Measurements from ENCODE around the gene GPR52.

Gene GPR52

DNA sequence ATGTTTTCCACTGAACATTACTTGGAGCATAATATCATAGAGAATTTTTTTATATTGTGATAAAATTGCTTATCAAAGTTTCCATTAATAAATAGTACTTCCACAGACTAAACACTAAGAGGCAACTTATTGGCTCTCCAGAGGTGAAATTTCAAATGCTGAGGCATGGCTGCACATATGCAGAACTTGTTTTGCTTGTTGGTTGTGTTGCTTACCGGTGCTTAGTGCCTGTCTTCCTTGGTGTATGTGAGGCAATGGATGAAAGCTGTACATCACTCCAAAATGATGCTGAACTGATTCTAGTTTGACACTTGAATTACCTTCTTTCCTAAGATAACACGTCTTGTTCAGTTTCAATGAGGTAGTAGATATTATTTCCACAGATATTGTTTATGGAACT is 29.8 kb upstream of the GPR52 start:
- TF ChIP-seq CTCF (IDR thresholded peaks at IDR 0.05; ENCODE audit: low read depth, low read length, missing control alignments), result no peak
- Histone ChIP-seq H3K4me3 (ENCODE audit: low read depth, low read length) (no peak overlapping the region), H3K27me3 (replicated peaks) (no peaks in the 10 kb centered on the region), H3K36me3 (replicated peaks) (no peaks in the 10 kb centered on the region), H3K27ac (no peak overlapping the region)
- no peak for DNase-seq
- in situ Hi-C loops (cut with HindIII; ENCODE audit: low pct_ligation_motif_present, low sequenced_read_pairs), result no loop called here

- in situ Hi-C loops (cut with HindIII; ENCODE audit: low pct_ligation_motif_present, low sequenced_read_pairs), result no loop called here
Observed at GRCh38 chr1:174425121-174425520, 22.6 kb upstream of the GPR52 start.

DNA sequence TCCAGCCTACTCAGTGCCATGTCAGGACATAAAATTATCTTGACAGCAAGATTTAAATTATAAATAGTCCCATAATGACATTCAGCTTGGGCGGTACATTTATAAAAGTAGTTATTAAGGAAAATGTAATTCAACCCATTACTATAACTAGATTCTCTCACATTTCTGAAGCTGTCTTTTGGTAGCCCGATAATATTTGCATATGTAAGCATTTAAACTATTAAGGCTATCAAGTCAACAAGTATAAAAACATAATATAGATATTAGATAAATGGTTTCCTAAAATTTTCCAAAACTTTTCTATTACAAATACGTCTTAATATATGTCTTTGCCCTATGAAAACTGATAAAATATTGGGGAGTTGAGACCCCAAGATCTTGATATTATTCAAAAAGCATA is 21.6 kb upstream of the GPR52 start:
- TF ChIP-seq CTCF (IDR thresholded peaks at IDR 0.05; ENCODE audit: low read depth, low read length, missing control alignments), result no peak
- in situ Hi-C loops (cut with HindIII; ENCODE audit: low pct_ligation_motif_present, low sequenced_read_pairs), result no loop called here

More at GRCh38 chr1:174425121-174425520, 22.6 kb upstream of the GPR52 start:
- Histone ChIP-seq H3K4me3 (ENCODE audit: low read depth, low read length) (no peak overlapping the region), H3K27ac (no peak overlapping the region), H3K27me3 (replicated peaks) (no peaks in the 10 kb centered on the region), H3K36me3 (replicated peaks) (no peaks in the 10 kb centered on the region)
- DNase-seq, result no peak
- TF ChIP-seq CTCF (IDR thresholded peaks at IDR 0.05; ENCODE audit: low read depth, low read length, missing control alignments), result no peak

GRCh38 chr1:174428033-174428432 is 19.7 kb upstream of the GPR52 start:
- Histone ChIP-seq H3K36me3 (replicated peaks) (no peaks in the 10 kb centered on the region), H3K27me3 (replicated peaks) (no peaks in the 10 kb centered on the region), H3K4me3 (ENCODE audit: low read depth, low read length) (no peak overlapping the region), H3K27ac (no peak overlapping the region)
- DNase-seq, result peak; percentile 1
- in situ Hi-C loops (cut with HindIII; ENCODE audit: low pct_ligation_motif_present, low sequenced_read_pairs), result no loop called here
- no peak for TF ChIP-seq CTCF (IDR thresholded peaks at IDR 0.05; ENCODE audit: low read depth, low read length, missing control alignments)

More for the DNA sequence above, 21.6 kb upstream of the GPR52 start:
- Histone ChIP-seq H3K27ac (no peak overlapping the region), H3K27me3 (replicated peaks) (no peaks in the 10 kb centered on the region), H3K4me3 (ENCODE audit: low read depth, low read length) (no peak overlapping the region), H3K36me3 (replicated peaks) (no peaks in the 10 kb centered on the region)
- no peak for DNase-seq

DNA sequence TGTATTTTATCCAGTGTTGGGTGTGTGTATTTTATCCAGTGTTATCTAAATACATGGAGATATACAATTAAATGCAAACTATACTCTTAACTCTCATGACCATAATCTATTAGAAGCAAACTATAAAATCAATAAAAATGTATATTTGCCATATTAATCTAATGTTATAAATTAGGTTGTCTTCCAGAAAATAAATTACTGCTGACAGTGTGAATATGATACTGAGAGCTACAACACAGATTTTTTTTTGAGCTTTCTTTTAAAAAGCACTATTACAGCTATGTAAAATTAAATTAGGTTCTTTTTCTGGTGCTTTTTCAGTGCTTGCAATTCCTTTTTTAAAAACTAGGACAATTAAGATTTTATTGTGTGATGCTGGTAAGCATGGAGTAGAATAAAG is 19.0 kb upstream of the GPR52 start:
- H3K27me3 ChIP-seq (replicated peaks), result no peaks in the 10 kb centered on the region
- DNase-seq, result no peak
- H3K4me3 ChIP-seq (ENCODE audit: low read depth, low read length), result no peak overlapping the region
- in situ Hi-C loops (cut with HindIII; ENCODE audit: low pct_ligation_motif_present, low sequenced_read_pairs), result no loop called here
- TF ChIP-seq CTCF (IDR thresholded peaks at IDR 0.05; ENCODE audit: low read depth, low read length, missing control alignments), result no peak
- H3K36me3 ChIP-seq (replicated peaks), result no peaks in the 10 kb centered on the region
- no peak overlapping the region for H3K27ac ChIP-seq

DNA sequence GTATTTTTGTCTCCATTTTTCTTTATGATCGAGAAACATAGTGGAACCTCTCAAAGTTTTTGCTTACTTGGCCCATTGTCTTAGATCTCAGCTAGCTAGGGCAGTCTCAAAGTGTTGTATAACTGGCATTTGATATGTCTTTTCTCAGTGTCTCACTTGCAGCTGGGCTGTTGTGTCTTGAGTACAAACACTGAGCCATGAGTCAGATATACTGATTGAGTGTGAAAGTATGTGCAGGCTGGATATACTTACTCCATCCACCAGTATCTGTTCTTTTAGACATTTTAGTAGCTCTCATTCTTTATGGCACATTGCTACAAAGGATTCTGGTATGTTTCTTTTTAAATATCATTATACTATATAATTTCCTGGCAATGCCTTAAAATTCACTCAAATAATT is 14.3 kb upstream of the GPR52 start:
- no peaks in the 10 kb centered on the region for H3K27me3 ChIP-seq (replicated peaks)

More for the DNA sequence above, 14.3 kb upstream of the GPR52 start:
- Histone ChIP-seq H3K36me3 (replicated peaks) (no peaks in the 10 kb centered on the region), H3K27ac (no peak overlapping the region), H3K4me3 (ENCODE audit: low read depth, low read length) (no peak overlapping the region)
- in situ Hi-C loops (cut with HindIII; ENCODE audit: low pct_ligation_motif_present, low sequenced_read_pairs), result no loop called here
- DNase-seq, result peak; percentile 66
- no peak for TF ChIP-seq CTCF (IDR thresholded peaks at IDR 0.05; ENCODE audit: low read depth, low read length, missing control alignments)

Data from brain microvascular endothelial cell (primary cell).